HG02852 (cell line): ENCODE data around the gene TMED10.

Source experiments
- ATAC-seq: cut with Tn5 transposase; IDR thresholded peaks from one replicate; pipeline ENCODE4 v1.9.1; 2021; ENCODE audit warnings: mild to moderate bottlenecking, moderate library complexity; ENCODE audit not compliant: unreplicated experiment

The TMED10 gene

DNA sequence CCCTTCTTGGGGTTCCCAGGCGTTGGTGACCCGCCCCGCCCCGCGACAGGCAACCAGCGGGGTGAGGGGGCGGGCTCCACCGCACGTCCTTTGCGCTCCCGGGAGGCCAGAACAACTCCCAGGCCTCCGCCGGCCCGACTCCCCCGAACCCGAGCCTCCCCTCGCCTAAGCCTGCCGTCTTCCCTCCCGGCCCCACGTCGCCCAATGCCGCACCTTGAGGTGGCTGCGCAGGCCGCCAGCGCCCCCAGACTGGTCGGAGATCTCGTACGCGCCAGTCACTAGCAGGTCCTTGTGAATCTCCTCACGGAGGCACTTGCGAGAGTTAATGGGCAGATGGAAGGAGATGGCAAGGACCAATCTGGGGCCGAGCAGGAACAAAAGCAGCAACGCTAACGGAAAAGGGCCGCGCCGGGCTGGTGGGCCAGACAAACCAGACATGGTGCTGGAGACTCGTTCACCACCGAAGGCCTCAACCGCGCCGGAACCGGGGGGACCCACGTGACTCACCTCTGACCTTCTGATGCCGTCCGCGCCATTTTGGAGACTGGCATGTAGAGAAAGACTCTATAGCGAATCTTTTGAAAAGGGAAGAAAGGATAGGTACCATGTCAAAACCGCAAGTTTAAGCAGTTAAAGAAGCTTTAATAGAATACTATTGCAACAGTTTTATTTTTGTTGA is at the start of gene TMED10:
Gene TMED10 (minus strand): TSS at position 471 of the 679 bp plus-strand sequence. CDS start 33 bp downstream, at position 438.
- ATAC-seq, result peak; percentile 65

DNA sequence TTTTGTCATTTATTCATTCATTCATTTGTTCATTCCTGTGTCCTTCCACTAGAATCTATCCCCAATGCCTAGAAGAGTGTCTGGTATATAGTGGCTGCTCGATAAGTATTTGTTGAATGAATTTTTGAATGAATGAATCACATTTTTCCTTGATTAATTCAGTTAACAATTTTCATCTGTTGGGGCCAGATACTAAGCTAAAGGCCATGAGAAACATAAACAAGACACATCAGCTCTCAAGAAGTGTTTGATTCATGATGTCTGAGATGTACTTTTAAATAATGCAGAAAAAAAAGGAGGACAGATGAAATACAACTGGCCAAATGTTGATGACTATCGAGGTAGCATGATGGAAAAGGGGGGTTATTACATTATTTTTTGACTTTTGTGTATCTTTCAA is 48.1 kb upstream of the TMED10 start:
- no peak for ATAC-seq

DNA sequence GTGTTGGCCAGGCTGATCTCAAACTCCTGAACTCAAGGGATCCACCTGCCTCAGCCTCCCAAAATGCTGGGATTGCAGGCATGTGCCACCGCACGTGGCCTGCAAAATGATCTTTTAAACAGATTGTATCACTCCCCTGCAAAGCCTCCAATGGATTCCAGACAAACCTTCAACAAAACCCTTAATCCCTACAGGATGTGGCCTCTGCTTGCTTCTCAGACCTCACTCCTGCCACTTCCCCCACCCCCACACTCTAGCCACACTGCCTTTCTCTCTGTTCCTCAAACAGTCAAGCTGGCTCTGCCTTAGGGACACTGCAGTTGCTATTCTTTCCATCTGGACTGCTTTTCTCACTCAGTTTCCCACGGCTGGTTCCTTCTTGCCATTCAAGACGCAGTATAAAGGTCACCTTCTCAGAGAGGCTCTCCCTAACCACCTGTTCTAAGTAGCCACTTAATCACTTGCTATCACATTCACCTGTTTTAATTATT is 47.3 kb upstream of the TMED10 start:
- peak; percentile 60 for ATAC-seq

DNA sequence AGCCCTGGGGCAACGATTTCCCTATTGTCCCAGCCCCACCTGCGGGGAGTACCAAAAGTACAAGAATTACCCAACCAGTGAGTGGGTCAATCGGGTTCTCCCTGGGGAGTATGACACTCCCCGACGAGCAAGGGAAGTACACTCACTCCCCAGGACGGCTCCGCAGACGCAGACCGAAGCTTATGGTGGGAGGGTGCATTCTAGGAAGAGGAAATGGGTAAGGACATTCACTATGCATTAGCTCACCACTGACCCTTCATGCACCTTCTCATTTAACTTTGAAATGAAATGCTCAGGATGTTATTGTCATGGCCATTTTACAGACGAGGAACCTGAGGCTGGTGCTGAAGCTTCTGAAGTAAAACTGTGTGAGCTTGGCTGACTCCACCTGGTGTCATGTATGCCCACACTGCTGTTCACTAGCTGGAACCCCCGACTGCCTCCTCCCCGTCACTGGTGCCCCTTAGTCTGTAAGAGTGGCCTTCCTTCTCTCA is 45.8 kb upstream of the TMED10 start:
- no peak for ATAC-seq

DNA sequence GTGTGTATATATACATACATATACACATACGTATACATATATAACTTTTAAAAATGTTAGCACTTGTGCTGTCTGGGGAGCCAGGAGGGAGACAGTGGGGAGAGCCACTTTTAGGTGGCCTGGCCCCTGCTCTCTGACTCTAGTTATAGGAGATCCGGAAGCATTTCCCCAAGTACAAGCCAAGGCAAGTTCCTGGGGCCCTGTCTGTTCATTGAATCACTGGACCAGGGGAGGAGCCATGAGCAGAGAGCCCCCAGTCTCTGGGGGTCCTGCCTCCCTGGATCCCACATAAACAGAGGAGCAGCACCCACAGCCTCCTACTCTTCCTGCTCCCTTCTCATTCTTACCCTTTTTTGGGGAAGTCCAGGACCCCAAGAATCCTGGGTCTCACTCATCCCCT is 45.4 kb upstream of the TMED10 start:
- no peak for ATAC-seq

DNA sequence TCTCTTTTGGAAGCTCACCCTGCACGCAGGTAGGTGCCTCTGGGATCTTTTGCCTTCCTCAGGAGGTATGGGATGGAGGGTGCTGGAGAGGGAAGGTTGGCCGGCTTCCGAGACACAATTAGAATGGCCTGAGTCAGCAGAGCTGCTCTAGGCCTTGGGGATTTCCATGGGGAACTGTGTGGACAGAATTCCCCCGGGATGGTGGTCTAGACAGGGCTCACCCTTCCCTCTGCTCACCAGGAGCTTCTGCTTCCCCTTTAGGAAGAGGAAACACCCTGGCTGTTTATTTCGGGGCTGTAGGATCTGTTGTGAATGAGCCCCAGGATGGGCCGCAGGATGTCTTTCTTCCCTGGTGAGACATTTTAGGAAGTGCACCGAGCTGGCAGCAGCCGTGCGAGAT is 43.7 kb upstream of the TMED10 start:
- ATAC-seq, result no peak

DNA sequence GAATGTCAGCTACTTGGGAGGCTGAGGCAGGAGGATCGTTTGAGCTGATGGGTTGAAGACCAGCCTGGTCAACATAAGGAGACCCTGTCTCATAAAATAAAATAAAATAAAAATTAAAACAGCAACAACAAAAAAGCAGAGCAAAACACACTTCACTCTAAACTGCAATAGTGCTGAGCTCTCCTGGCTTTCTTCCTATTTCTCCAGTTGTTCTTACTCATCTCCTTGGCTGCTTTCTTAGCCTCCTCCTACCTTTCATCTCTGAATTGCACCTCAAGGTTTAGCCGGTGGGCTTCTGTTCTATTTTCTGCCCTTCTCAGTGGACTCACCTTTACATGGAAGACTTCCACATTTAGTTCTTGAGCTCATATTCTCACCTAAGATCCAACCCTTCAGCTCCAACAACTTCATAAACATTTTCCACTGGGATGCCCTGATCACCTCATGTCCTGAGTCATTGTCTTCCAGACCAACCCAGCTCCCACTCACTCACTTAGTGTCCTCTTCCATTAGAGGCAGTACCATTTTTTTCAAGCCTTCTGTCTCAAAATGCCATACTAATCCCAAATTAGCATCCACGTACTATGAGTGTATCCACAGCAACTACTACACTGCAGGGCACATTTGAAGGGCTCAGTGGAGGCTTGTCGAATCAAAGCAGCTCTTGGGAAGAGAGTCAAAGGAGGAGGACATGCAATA is 41.2 kb upstream of the TMED10 start:
- ATAC-seq, result no peak

DNA sequence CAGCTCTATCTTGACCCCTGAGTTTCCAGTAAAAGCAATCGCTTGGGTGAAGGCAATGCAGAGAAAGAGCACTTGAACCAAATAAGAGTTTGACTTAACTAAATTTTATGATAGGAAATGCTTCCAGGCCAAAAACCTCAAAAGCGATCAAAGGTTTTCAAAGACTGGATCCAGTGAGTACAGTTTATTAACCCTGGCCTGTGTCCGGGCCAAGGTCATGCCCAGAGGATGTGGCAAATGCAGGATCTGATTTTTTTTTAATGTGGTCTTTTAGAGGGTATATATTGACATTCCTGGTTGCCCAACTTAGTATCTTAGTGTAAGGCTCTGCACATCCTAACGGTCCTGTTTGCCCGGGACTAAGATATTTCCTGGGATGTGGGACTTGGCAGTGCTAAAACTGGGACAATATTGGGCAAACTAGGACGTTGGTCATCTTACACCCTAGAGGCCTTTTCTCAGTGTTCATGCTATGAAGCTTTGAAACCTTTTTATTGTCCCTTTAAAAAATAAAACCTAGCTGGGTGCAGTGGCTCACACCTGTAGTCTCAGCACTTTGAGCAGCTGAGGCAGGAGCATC is 40.1 kb upstream of the TMED10 start:
- no peak for ATAC-seq

DNA sequence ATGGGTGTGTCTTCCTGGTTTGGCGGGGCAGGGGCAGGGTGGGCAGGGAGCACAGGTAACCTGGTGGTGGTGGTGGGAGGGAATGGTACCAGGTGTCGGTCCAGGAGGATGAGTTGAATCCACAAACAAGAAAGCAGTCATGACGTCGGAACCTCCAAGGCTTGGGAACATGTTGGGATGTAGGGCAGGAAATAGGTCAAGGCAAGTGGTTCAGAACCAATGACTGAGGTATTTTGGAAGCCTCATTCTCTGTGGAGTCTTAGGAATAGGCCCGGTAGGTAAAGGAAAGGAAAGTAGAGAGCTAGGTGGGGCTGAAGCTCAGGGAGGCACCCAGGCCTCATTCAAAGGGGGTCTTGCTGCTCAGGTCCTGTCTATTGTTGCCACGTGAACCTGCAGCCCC is 39.1 kb upstream of the TMED10 start:
- ATAC-seq, result no peak

DNA sequence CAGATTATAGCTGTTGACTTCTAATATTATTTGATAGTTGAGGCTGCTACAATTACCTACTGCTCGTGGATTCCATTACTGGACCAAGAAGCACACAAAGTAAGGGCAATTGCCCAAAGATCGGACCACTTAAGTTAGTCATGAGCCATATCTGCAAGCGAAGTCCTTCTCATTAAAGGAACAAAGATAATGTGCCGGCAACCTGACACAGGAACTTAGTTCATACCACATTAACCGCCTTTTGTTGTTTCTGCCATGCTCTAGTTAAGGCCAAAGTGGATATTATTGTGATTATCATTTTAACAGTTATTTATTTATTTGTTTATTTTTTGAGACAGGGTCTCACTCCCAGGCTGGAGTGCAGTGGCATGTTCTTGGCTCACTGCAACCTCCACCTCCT is 38.1 kb upstream of the TMED10 start:
- no peak for ATAC-seq

DNA sequence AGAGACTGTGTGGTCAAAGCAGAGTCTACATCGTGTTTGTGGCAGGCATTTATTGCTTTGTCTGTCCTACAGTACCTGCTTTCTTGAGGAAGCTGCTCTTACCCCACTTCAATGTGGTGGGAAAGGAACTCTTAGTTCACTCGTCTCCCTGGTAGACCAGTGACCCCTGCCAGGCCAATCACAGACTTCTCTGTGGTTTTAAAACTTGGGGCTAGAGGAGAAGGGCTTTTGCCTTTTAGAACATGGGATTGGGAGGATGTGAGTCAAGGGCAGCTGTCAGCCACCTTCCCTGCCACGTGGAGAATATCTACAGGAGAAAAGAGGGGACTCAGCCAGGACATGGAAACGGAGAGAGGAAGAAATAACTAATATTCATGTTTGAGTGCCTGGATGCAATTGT is 36.8 kb upstream of the TMED10 start:
- no peak for ATAC-seq

DNA sequence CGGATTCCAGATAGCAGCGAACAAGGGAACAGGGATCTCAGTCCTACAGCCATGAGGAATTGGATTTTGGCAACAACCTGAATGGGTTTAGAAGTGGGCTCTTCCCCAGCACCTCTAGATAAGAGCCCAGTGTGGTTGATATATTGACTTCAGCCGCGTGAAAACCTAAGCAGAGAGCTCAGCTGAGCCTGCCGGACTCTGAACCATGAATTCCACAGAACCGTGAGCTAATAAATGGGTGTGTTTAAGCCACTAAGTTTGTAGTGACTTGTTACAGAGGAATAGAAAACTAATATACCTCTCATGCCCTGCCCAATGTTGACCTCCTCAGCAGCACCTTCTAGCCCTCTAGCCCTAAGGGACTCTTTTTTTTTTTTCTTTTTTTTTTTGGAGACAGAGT is 32.4 kb upstream of the TMED10 start:
- ATAC-seq, result no peak

DNA sequence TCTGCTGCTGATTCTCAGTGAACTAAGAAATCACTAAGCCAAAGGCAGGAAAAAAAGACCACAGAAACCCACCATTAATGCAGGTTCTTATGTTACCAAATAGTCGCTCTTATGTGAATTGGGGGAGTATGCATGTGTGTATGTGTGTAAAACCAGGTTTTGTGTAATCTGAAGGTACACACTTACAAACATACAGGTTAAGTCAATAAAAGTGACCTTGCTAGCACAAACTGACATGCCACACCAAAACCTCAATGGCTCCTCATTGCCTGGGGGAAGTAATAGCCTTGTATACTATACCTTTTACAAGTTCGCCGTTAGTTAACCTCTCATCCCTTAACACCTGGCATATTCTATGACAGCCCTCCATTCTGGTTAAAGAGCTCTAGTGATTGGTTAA is 29.8 kb upstream of the TMED10 start:
- ATAC-seq, result no peak

DNA sequence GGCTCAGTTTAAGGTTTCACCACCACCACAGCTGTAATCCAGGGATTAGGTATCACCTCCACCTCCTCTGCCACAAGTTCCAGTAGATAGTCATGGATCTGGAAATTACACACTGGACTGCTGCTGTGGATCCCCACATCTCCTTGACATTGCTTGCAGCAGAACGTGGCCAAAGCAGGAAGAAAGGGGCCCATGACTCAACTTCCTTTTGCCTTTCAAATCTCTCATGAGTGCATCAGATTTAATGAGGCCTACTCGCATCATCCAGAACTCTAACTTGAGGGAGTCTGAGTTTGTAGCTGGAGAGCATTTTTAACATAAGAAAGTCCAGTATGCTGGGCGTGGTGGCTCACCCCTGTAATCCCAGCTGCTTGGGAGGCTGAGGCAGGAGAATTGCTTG is 29.2 kb upstream of the TMED10 start:
- ATAC-seq, result no peak

DNA sequence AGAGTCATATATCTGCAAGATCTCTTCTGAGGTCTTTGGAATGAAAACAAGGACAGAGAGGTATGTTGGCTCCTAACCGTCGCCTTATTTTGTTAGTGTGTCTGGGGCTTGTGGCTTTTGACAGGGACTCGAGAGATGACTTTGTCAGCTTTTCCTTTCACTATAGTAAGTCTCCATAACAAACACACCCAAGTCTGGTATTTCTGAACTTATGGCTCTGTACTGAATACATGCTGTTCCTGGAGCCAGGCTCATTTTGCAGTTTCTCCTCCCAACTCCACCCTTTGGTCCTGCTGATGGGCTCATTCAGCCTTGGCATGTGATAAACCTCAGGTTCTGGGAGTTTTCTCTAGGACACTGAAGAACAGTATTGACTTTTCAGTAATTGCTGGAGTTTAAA is 27.7 kb upstream of the TMED10 start:
- ATAC-seq, result no peak

DNA sequence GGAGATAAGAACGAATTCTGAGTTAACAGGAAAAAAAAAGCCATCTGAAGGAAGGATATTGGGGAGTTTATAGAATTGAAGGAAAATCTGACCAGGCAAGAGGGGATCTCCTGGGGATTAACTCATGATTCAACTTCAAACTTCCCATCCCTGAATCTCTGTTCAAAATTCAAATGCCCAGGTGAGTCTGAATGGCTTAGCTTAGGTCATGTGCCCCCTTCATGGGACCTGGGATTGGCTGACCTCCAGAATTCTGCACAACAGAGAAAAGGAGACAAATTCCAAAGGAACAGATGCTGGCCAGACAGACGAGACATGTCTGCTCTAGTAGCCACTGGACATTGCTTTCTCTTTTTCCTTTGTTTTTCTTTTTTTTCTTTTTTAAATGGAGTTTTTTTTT is 26.2 kb upstream of the TMED10 start:
- no peak for ATAC-seq

DNA sequence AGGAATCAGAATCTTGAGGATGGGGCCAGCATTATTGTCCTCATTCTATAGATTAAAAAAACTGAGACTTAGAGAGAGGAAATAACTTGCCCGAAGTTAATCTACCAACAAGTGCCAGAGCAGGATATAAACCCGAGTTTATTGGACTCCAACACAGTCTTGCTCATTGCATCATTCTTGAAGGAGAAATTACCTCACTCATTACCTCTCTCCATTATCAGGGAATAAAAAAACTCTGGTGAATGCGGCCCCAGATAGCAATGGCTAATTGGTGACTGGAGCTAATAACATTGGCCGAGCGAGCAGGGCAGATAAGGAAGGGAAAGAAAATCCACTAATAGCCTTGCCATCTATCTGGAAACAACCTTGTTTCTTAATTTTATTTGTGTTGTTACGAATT is 24.7 kb upstream of the TMED10 start:
- ATAC-seq, result no peak

DNA sequence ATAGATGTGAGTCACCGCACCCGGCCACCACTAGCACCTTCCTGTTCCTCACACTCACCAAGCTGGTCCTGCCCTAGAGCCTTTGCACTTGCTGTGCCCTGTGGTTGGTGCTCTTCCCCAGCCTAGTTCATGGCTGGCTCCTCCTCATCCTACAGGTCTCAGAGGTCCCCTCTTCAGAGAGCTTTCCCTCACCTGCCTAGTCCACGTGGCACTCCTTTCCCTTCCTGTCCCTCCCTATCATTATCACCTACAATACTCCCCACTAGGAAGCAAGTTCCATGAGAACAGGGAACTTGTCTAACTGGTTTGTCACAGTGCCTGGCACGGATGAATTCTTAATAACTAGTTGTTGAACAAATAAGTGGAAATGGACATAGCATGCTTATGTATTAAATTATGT is 24.0 kb upstream of the TMED10 start:
- ATAC-seq, result no peak

DNA sequence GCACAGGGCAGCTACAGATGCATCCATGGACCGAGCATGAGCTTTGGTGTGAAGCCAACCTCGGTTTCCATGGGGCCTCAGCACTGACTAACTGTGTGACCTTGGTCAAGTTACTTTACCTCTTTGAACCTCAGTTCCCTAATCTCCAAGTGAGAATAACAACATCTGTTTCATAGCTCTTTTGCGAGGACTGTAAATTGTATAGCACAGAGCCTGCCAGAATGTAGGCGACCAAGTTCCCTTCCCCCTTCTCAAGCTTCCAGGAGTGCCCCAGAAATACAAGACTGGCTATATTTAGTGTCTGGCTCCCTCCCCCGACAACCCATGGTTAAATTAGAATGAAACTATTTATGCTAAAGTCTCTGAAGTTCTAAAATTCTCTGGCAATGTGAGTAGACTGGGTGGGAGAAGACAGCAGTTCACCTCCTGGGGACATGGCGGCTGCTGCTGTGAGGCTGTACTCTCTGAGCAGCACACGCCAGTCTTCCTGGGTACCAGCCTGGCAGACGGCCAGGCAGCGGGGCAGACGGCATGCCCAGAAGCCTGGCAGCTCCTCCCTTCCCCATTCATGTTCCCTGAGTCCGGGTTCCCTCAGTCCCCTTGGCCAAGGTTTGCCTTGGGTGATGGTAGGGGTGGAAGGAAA is 22.0 kb upstream of the TMED10 start:
- no peak for ATAC-seq

DNA sequence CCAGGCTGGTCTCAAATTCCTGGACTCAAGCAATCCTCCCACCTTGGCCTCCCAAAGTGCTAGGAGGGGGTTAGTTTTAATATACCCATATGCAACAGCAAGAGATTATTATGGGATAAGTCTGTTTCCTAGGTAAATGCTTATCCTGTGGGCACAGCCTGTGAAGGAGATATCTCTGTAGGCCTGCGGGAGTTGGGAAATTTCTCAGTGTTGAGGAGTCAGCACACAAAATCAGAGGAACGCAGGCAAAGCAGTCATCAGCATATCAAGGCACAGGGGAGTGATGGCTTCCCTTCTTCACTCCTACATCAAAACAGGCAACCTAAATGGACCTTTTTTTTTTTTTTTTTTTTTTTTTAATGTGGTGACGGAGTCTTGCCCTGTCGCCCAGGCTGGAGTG is 20.9 kb upstream of the TMED10 start:
- ATAC-seq, result no peak

DNA sequence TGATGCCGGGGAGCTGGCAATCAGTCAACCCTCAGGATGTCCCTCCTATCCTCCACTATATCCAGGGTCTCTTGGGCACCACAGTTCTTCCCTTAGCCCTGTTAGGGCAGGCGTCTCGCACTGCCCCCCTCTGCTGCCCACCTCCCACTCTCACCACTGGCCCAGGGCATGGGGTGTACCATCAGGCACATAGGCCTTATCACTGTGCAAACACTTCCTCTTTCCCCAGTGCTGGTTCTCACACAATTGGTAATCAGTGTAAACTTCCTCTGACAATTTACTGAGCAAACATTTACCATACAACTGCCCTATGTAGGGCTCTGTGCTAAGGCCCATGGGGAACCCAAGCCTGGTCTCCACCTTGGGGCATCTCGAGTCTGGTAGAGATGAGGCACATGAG is 20.1 kb upstream of the TMED10 start:
- no peak for ATAC-seq

DNA sequence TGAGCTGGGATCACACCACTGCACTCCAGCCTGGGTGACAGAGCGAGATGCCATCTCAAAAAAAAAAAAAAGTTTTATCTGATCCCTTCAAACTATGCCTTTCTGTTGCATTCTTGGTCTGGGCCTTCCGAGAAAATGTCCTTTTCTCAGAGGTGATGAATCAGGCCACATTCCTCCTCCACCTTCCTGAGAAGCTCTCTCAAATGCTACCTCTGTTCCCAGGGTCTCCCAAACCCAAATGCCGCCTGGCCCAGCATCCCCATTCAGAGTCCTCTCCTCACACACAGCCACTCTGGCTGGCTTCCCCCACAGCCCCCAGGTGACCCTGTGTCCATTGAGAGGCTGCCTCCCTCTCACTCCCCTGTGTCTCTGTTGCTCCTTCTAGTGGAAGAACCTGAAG is 19.7 kb upstream of the TMED10 start:
- ATAC-seq, result no peak
